ENCODE measurements around the gene AHRR.
"Not testable (repeated sequence)": the region's sequence is repeated elsewhere in the genome, so short reads cannot be mapped to it uniquely, and the experiment has no call there.

The AHRR gene

DNA sequence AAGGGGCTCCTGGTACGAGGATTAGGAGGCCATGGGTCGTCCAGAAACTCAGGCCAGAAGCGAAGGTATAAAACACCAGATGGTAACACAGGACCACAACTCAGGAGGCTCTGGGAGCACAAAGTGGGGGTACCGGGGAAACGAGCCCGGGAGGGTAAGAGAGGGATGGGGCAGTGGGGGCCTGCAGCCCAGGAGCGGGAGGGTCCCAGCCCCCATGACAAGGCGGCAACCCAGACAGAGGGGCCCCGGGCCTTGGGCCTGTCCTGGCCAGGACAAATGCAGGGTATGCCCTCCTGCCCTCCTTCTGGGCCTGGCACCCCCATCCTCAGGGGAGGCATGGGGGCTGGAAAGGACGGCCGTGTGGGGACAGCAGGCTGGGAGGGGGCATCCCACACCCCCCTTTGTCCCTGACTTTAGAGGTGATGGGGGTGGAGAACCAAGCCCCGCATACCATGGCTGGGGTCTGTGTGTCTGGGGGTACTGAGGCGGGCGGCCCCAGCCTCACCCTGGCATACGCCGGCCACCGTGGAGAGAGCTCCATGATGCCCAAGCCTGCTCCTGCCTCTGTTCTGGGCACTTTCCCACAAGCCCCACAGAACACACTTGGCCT lies 74.5 kb downstream of the AHRR start:
- DNase-seq (ENCODE audit: low read depth in 2 of 2) = no peak

DNA sequence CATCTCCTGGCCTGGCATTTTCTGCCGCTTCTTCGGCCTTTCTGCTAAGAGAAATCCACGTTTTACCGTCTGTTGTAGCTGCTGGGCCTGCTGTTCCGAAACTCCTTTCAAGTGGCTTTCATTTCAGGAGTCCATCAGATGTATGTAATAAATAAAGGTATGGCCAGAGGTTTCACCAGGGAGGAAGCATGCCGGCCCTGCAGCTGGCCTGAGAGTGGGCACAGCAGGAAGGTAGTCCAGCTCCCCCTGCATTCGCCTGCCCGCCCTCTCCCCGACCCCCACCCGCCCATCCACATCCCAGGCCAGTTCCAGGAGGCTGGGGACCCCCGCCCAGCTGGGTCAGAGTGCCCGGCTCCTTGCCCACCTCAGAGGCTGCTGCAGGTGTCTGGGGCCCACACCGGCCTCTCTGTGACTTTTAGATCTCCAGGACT lies 75.0 kb downstream of the AHRR start:
- no peak for DNase-seq (ENCODE audit: low read depth in 2 of 2)

DNA sequence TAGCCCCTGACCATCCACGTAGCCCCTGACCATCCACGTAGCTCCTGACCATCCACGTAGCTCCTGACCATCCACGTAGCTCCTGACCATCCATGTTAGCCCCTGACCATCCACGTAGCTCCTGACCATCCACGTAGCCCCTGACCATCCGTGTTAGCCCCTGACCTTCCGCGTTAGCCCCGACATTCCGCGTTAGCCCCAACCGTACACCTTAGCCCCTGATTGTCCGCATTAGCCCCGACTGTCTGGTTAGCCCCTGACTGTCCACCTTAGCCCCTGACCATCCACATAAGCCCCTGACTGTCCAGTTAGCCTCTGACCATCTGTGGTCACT lies 76.6 kb downstream of the AHRR start:
- DNase-seq (ENCODE audit: low read depth in 2 of 2) = not testable (repeated sequence)

DNA sequence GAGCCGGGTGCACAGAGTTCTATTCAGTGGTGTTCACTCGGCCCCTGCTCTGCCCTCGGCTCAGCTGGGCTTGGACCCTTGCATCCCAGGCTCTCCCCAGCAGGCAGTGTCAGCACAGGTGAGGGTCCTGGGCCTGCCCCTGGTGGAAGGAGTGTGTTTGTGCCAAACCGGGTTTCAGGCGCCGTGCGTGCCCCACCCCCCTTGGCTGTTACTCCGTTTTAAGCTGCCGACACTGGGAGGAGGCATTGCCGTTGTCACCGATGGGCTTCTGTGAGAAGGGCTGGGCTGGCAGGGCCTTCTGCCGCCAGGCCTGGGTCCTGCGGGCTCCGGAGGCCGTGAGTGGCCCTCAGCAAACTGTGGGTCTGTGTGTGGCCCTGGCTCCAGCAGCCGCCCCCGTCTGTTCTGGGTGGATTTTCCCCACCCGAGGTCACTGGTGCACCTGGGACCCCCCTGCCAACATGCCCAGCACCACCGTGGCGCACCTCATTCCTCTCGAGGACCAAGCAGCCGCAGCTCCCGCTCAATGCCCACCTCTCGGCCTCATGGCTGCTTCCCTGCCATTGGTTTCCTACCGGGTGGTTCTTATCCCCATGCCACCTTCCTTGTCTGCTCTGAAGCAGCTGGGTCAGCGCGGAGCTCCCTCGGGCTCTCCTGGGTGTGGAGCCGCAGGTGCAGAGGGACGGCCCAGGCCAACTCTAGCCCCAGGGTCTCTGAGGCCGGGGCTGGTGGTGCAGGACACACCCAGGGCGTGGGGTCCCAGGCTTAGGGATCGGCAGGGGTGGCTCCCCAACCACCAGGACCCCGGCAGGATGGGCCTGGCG lies 77.2 kb downstream of the AHRR start:
- DNase-seq (ENCODE audit: low read depth in 2 of 2) = no peak

DNA sequence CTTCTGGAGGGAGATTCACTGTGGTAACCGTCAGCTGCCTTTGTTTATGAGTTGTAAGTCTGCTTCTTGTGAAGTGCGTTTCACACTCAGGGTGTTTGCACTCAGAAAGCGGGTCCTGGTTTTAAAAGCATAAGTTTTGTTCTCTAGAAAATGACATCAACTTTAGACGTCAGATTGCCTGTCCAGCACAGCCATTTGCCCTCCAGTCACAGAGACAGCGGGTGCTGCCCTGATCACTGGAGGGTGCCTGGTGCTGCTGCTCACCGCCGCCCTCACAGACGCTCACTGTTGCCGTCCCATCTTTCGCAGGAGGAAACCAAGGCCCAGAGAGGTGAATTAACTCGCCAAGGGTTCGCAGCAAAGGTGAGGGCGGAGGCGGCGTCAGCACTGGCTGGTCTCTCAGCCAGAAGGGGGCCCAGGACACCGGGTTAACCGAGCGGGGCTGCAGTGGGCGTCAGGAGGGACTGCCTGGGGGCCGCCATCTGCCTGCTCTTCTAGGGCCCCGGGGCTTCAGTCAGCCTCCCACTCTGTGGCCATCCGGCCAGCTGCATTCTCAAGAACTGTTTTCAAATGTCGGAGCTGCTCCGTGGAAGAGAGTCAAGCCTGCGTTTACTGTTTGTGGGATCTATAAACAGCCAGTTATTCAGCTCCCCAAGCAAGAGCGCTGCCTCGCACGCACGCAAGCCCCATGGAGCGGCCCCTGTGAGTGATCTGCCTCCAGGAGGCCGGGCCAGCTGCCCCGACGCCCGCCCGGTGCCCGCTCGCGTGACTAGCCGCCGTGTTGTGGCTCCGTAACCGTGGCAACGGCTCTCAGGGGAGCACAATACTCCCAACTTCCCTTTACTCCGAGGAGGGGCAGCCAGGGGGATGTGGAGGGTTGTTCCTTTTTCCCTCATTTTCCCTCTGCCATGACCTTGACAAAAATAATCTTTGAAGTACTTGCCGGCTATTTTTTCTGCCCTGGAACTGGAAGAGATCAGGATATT lies 78.1 kb downstream of the AHRR start:
- DNase-seq (ENCODE audit: low read depth in 2 of 2) = peak in 1 of 2 donors; percentile 48

DNA sequence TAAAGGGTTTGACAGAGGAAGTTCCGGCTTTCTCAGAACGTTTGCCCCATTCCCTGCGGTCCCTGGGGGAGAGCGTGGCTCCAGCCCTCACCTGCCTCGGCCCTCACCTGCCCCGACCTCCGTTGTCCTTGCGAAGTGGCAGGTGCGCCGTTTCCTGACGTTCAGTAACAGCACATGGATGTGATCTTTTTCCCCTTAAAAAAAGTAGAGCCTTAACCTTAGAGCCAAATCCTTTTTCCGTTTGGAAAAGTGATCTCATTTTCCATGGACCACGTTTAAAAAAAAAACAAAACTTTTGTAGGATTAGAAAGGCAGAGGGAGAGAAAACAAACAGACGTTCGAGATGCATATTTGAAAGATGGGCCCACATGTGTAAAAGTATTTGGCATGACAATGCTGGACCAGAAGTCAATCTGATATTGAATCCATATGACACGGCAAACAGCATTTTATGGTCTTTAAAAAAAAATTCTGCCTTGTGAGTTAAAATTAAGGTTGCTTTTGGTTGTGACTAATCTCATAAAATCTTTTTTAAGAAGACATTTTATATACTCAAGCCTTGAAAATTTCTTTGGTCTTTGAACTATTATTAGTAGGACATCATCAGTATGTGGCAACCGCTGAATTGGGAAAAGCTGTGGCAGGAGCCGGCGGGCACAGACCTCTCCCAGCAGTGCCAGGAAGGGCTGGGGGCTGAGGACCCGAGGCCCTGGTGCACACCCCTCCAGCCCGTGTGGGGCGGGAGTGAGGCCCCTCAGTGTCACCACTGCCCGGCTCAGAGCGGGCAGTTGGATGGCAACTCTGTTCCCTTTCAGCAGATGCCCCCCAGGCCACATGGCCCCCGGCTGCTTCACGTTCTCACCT lies 79.0 kb downstream of the AHRR start:
- DNase-seq (ENCODE audit: low read depth in 2 of 2) = no peak

DNA sequence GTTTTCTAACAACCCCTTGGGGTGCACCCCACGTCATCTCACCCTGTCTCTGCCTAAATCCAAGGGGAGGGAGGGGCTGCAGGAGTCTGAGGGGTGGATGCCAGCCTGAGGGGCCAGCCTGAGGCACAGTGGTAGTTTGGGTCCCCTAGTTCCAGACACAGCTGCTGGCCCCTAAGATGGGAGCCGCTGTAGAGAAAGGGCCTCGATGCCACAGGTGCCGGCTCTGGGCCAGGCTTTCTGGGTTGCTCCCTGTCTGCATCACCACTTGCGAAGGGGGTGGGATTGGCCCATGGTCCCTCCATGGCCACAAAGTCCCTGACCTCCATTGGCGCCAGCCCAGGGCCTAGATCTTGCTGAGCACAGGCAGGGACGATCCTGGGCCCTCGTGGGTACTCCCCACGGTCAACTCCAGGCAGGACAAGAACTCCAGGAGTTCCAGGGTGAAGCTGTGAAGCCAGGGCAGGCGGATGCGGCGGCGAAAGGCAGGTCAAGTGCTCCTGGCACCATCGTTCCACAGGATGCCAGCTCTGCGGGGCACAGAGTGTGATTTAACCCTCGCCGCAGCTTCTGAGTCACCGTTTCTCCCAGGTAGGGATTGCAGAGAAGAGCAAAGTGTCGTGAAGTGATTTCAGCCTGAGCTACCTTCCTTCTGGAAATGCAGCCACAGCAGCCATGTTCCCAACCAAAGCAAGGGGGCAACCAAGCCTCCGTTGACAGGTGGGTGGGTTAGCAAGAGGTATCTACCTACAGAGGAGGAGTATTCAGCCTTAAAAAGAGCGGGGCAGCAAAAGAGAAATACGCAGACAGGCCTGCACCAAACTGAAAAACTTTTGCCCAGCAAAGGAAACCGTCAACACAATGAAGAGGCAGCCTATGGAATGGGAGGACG lies 79.9 kb downstream of the AHRR start:
- no peak for DNase-seq (ENCODE audit: low read depth in 2 of 2)

DNA sequence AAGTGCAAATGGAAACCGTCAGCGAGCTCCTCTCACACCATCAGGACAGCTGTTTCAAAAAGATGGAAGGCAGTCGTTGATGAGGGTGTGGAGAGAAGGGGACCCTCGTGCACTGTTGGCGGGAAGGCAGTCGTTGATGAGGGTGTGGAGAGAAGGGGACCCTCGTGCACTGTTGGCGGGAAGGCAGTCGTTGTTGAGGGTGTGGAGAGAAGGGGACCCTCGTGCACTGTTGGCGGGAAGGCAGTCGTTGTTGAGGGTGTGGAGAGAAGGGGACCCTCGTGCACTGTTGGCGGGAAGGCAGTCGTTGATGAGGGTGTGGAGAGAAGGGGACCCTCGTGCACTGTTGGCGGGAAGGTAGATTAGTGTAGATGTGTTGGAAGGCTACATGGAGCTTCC lies 80.7 kb downstream of the AHRR start:
- DNase-seq (ENCODE audit: low read depth in 2 of 2) = not testable (repeated sequence)

DNA sequence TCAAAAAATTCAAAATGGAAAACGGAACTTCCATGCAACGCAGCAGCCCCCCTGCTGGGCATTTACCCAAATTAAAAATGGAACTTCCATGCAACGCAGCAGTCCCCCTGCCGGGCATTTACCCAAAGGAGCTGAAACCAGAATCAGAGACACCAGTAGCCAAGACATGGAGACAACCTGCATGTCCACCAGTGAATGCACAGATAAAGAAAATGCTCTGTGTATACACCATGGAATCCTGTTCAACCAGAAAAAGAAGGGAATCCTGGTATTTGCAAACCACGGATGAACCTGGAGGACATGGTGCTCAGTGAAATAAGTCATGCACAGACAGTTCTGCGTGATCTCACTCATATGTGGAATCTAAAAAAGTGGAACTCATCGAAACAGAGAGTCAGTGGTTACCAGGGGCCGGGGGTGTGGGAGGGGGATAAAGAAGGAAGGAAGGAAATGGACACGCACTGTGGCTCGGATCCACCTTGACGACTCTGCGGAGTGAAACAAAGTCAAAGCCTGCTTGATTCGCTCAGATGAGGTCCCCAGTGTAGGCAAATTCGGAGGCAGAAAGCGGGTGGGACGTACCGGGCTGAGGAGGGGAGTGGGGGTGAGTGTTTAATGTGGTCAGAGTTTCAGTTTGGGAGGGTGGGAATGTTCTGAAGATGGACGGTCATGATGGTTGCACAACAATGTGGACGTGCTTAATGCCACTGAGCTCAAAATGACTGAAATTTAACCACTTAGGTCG lies 81.3 kb downstream of the AHRR start:
- DNase-seq (ENCODE audit: low read depth in 2 of 2) = no peak

DNA sequence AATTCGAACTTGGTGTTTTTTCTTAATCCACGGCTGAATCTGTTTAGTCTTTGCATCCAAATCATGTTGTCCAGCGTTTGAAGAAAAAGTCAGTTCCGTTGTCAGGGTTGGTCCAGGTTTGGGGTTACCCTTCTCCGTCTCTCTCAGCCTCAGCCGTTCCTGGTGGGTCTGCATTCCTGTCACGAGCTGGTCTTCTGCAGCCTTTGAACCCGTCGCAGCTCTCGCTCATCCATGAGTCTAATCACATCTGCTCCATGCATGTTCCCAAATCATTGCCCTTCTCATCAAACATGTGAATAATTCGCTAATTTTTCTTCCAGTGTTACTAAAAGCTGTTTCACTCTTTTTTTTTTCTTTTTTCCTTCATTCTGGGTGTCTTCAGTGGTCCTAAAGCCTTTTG lies 82.5 kb downstream of the AHRR start:
- no peak for DNase-seq (ENCODE audit: low read depth in 2 of 2)

DNA sequence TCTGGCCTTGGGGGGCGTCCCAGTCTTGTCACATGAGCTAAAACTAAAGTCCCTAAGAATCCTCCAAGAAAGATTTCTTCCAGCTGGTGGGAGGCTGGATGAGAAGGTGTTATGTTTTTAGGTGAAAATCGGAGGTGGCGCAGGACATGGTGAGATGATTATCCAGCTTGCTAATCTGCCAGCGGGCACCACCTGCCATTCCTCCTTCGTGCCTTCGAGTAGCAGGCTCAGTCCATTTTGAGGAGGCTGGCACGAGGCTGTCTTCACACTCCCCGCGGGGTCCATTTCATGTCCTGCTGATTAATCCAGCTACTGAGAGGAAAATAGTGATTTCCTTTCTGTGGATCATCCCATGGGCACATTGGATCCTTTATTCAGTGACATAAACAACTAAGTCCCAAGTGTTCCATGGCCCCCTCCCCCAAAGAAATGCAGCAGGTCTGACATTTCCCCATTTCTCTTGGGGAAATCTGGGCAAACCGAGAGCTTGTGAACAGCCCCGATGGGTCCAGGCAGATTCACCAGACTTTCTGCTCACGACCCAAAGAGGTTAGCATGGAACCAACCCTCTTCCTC lies 83.2 kb downstream of the AHRR start:
- DNase-seq (ENCODE audit: low read depth in 2 of 2) = no peak

DNA sequence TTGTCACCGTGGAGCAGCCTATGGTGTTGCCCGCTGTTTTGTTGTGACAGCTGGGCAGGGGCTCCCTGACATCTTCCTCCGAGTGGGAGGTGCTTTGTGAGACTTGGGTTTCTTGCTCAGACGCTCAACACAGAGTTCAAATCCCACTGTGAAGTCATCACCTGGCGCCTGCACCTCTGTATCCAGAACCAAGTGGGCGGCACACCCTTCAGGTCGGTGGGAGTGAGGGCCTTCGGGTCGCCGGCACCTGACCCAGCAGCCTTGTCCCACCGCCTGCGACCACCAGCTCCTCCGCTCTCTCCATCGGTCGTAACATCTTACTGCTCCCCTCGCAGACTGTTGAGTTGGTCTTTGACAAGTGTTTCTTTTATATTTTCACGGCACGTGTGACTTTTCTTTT lies 83.9 kb downstream of the AHRR start:
- DNase-seq (ENCODE audit: low read depth in 2 of 2) = no peak

DNA sequence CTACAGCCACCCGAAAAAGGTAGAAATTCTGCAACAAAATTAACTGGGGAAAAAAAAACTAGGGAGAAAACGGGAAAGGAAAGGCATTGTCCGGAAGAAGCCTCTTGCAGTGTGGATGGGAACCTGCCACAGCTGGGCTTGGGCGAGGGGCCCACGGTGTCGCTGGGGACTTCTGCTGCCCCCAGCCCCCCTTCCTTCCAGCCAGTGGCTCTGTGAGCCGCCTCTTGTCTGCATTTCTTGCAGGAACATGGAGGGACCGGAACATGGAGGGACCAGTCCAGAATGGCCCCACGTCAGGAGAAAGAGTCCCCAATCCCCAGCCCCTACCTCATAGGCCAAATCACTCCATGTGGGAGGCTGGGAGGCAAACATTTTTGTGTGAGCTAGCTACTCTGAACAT lies 84.5 kb downstream of the AHRR start:
- no peak for DNase-seq (ENCODE audit: low read depth in 2 of 2)

DNA sequence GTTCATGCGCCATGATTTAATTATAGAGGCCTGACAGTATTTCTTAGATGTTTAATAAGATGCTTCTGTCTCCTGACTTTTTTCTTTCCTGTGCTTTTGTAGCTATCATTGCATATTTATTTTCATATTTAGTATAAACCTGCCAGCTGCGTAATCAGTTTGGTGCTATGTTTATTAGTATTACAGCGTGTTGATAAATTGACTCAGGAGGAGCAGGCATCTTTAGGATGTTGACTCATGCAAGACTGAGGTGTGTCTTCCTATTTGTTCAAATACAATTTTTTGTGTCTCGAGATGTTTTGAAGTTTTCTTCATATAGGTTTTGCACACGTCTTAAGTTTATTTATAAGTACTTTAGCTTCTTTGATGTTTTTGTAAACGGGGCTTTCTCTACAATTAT lies 85.5 kb downstream of the AHRR start:
- no peak for DNase-seq (ENCODE audit: low read depth in 2 of 2)

DNA sequence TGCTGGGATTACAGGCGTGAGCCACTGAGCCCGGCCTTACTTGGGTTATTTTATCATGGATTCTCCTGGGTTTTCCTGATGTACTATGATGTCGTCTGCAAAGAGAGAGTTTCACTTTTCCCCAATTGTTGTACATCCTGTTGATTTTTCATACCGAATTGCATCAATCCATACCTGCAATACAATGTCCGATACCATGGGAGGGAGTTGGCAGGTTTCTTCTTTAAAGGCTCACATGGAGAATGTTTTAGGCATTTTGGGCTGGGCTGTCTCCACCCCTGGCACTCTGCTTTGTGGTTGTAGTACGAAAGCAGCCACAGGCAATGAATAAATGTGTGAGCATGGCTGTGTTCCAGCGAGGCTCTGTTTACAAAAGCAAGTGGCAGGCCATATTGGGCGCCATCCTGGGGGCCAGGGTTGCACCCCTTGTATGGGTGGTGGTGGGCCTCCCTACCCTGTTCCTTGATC lies 86.3 kb downstream of the AHRR start:
- no peak for DNase-seq (ENCODE audit: low read depth in 2 of 2)

DNA sequence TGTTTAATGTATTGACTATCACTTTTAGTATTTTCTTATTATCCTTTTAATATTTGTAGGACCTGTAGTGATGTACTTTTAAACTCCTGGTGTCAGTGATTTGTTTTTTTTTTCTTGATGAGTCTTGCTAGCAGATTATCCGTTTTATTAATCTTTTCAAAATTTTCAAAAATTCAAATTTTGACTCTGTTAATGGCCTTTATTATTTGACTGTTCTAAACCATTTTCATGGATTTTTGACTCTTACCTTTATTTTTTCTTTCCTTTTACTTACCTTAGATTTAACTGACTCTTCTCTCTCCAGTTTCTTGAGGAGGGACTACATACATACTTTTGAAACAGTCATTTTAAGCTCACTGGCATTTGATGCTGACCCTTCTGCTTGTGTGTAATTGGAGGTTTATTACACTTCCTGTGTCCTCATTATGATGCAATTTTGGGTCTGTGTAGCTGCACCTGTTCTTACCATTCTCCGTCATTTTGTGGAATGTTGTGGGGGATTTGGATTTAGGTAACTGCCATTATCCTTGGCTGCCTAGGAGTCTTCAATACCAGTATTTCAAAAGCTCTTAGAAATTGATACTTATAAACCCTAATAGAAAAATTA lies 89.5 kb downstream of the AHRR start:
- no peak for DNase-seq (ENCODE audit: low read depth in 2 of 2)

DNA sequence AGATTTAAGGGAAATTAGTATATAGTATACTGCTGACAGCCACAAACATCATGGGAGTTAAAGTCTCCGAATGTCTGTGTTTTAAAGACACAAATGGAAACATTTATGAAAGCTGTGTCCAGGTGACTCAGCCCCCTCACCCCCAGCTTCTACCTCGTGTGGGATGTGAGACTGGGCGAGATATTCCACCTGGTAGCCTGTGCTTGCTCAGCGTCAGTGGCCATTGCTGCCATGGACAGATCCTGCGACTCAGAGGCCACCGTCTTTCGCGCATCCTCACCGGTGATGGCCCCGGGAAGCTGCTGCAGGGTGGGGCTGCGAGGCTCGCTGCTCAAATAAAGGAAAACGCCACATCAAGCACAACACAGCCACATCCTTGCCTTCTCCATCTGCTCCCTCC lies 90.2 kb downstream of the AHRR start:
- no peak for DNase-seq (ENCODE audit: low read depth in 2 of 2)

DNA sequence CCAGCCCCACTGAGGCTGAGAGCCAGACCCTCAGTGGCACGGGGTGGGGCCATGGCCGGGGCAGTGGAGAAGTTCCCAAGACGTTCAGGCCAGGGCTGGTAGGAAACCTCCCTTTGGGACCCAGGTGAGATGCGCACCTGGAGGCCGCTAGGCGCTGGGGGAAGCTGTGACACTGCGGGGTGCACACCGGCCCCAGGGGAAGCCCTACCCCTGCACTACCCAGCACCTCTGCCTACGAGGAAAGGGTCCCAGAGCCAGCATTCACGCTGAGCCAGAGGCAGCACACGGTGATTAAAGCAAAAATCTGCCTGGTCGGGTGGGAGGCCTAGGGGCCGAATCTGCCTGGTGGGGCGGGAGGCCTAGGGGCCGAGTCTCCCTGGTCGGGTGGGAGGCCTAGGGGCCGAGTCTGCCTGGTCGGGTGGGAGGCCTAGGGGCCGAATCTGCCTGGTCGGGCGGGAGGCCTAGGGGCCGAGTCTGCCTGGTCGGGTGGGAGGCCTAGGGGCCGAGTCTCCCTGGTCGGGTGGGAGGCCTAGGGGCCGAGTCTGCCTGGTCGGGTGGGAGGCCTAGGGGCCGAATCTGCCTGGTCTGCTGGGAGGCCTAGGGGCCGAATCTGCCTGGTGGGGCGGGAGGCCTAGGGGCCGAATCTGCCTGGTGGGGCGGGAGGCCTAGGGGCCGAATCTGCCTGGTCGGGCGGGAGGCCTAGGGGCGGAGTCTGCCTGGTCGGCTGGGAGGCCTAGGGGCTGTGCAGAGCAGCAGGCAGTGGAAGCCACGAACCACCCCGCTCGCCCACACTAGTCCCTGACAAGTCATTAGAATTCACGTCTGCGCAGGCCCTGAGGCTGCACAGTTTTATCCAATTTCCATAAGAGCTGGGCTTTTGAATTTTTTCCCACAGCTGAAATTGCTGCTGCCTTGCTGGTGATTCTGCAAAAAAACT lies 93.7 kb downstream of the AHRR start:
- not testable (repeated sequence) for DNase-seq (ENCODE audit: low read depth in 2 of 2)

Data from stimulated activated CD8-positive, alpha-beta memory T cell treated with anti-CD3 and anti-CD28 coated beads, Interleukin-7, amount 100 ng/mL, for 4 hours (primary cell).